Measurements from ENCODE around the gene INPP5A. TPM values are rescaled to one million over a fixed set of nuclear protein-coding genes. Genes with fewer than 3 reads are reported as not detected.

INPP5A gene
- total and polyA plus RNA-seq, 9 of the 15 experiments (the other 6 are each of a cell fraction or from before 2014, with no cell fraction given), result 0.66 to 11.6 (median 7.7) TPM

DNA sequence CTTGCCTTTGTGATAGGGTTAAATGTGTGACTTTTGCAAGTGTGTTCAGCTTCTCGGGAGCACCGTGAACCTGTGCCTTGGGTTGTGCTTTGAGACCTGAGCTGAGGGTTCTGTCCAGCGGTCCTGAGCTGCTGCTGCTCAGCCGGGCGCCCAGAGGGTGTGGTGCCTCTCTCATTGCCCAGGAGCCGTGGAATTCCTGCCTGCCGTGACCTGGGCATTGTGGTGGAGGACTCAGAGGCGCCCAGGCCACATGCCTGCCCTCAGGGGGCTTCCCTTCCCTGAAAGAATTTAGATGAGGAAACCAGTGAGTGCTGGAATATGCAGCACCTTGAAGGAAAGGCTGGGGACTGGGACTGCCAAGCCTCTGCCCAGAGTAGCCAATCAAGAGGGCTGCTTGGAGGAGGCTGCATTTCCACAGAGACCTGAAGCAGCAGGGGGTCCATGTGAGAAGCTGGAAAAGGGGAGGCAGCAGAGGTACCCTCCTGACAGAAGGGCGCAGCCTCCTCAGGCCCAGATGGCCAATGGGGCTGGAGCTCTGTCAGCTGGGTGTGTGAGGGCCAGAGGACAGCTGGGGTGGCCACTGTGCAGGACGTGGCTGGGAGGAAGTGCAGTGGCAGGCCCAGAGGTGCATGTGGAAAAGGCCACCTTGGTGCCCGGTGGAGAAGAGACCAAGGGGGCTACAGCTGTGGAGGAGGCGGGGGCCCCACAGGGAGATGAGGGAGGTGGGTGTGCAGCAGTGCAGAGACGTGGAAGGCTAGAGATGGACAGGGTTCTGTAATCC is 141.0 kb downstream of the INPP5A start:
- Histone ChIP-seq H3K27ac (ENCODE audit: extremely low read depth, low read depth, low read length) (no peak overlapping the region), H3K79me2 (ENCODE audit: control insufficient read depth, insufficient read depth, low read length) (no peaks in the 10 kb centered on the region), H4K20me1 (replicated peaks; ENCODE audit: control insufficient read depth, insufficient read depth, low read length) (no peaks in the 10 kb centered on the region), H3K27me3 (ENCODE audit: control insufficient read depth in 2 of 2, insufficient read depth in 2 of 2, low read length in 2 of 2) (no peaks in the 10 kb centered on the region), H3K36me3 (ENCODE audit: control insufficient read depth, insufficient read depth, low read length) (no peaks in the 10 kb centered on the region), H3K9me3 (replicated peaks; ENCODE audit: control insufficient read depth, insufficient read depth, low read depth, low read length) (no peaks in the 10 kb centered on the region), H3K4me3 (no peak overlapping the region), H2AFZ (ENCODE audit: low read depth, low read length) (no peak overlapping the region), H3K9ac (ENCODE audit: insufficient read depth in 1 of 2, low read depth in 2 of 2, low read length in 2 of 2) (no peak overlapping the region), H3K4me2 (ENCODE audit: insufficient read depth, low read length) (no peak overlapping the region), H3K4me1 (replicated peaks in 1 of 2; ENCODE audit: control insufficient read depth in 2 of 2, insufficient read depth in 2 of 2, low read length in 2 of 2) (no peaks in the 10 kb centered on the region; a peak in 1 of 5 replicates), H3K9me1 (ENCODE audit: control insufficient read depth, insufficient read depth, low read length) (no peaks in the 10 kb centered on the region)
- WGBS (ENCODE audit: insufficient coverage, low coverage, missing lambda C conversion rate), result 85% methylated on average over 8 of the region's 13 CpGs
- BruUV-seq (replicated peaks), result no TSS peak
- FAIRE-seq (no peak), DNase-seq (ENCODE audit: extremely low read depth in 1 of 4, low spot score in 3 of 4) (no peak), ATAC-seq (no peak)
- intact Hi-C loops (cut with micrococcal nuclease) (no loop called here), in situ Hi-C loops (cut with MboI) (no loop called here)
- TF ChIP-seq MAZ (CRISPR knock-in tag; conservative IDR thresholded peaks at IDR 0.05 in 1 of 2, IDR thresholded peaks at IDR 0.05 in 1 of 2), result no peak
- TF ChIP-seq ZNF316 (IDR thresholded peaks at IDR 0.05), result peak; percentile 23; the same call in 1 of the 2 replicates
- CTCF ChIA-PET (ENCODE audit: low intra/inter-chr PET ratio), result no interaction called here
- POLR2A ChIA-PET, result interaction anchor here (1.0 kb wide), 1 partner anchor 13 kb away, joined by 3 read pairs; no protein-coding TSS in a partner anchor

- no peak for FAIRE-seq
- no peak overlapping the region for H3K27ac ChIP-seq (ENCODE audit: extremely low read depth, low read depth, low read length)
- in situ Hi-C loops (cut with MboI) (no loop called here), intact Hi-C loops (cut with micrococcal nuclease) (no loop called here)
- TF ChIP-seq FOXA3 (CRISPR knock-in tag; conservative IDR thresholded peaks at IDR 0.05 in 1 of 2, IDR thresholded peaks at IDR 0.05 in 1 of 2) (no peak), SMAD2 (IDR thresholded peaks at IDR 0.05; ENCODE audit: low read depth, low read length) (no peak), RBM17 (IDR thresholded peaks at IDR 0.05; ENCODE audit: borderline replicate concordance, low read depth, low read length) (no peak), KLF13 (tag; IDR thresholded peaks at IDR 0.05; ENCODE audit: borderline replicate concordance, low read depth) (no peak), KAT7 (CRISPR knock-in tag; IDR thresholded peaks at IDR 0.05; ENCODE audit: borderline replicate concordance) (no peak), ID3 (CRISPR knock-in tag; IDR thresholded peaks at IDR 0.05) (no peak), ID3 (tag; IDR thresholded peaks at IDR 0.05) (no peak), SMARCC2 (IDR thresholded peaks at IDR 0.05; ENCODE audit: low read depth) (no peak)
- TF ChIP-seq, protein P1, sequence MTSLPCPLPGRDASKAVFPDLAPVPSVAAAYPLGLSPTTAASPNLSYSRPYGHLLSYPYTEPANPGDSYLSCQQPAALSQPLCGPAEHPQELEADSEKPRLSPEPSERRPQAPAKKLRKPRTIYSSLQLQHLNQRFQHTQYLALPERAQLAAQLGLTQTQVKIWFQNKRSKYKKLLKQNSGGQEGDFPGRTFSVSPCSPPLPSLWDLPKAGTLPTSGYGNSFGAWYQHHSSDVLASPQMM (CRISPR knock-in tag; IDR thresholded peaks at IDR 0.05), result no peak
- ChIA-PET CTCF (ENCODE audit: low intra/inter-chr PET ratio) (no interaction called here), POLR2A (no interaction called here)
- H3K27me3 ChIP-seq (ENCODE audit: control insufficient read depth in 2 of 2, insufficient read depth in 2 of 2, low read length in 2 of 2), result no peaks in the 10 kb centered on the region
- no TSS peak for BruUV-seq (replicated peaks)
- H3K4me3 ChIP-seq, result no peak overlapping the region
- H3K36me3 ChIP-seq (ENCODE audit: control insufficient read depth, insufficient read depth, low read length), result no peaks in the 10 kb centered on the region
- H3K9me3 ChIP-seq (replicated peaks; ENCODE audit: control insufficient read depth, insufficient read depth, low read depth, low read length), result no peaks in the 10 kb centered on the region
- no peak overlapping the region for H3K9ac ChIP-seq (ENCODE audit: insufficient read depth in 1 of 2, low read depth in 2 of 2, low read length in 2 of 2)
- no peak for DNase-seq (ENCODE audit: extremely low read depth in 1 of 4, low spot score in 3 of 4)
- H4K20me1 ChIP-seq (replicated peaks; ENCODE audit: control insufficient read depth, insufficient read depth, low read length), result no peaks in the 10 kb centered on the region
- H3K4me1 ChIP-seq (replicated peaks in 1 of 2; ENCODE audit: control insufficient read depth in 2 of 2, insufficient read depth in 2 of 2, low read length in 2 of 2), result peaks cover under 1 to 3% of the 10 kb centered on the region in 2 experiments; a peak in 4 of 5 replicates
- 78% methylated on average over 9 of the region's 10 CpGs for WGBS (ENCODE audit: insufficient coverage, low coverage, missing lambda C conversion rate)
- H3K9me1 ChIP-seq (ENCODE audit: control insufficient read depth, insufficient read depth, low read length), result no peaks in the 10 kb centered on the region
- 0 out of 3 replicates have a peak, but pooled peaks cover 3% of the 10 kb centered on the region for H3K79me2 ChIP-seq (ENCODE audit: control insufficient read depth, insufficient read depth, low read length)
- no peak overlapping the region for H2AFZ ChIP-seq (ENCODE audit: low read depth, low read length)
- no peak for ATAC-seq
- H3K4me2 ChIP-seq (ENCODE audit: insufficient read depth, low read length), result no peak overlapping the region
Measured at GRCh38 chr10:132679217-132679595, 141.6 kb downstream of the INPP5A start.

Data from K562 (cell line).